NCI-H146 treated with DMSO at 0.1 percent for 48 hours (cell line): ENCODE results near the gene CC2D2B.
"Not testable (repeated sequence)": the region's sequence is repeated elsewhere in the genome, so short reads cannot be mapped to it uniquely, and the experiment has no call there.

Experiments used
- DNase-seq: peaks from one replicate; lab custom pipeline; 2025; ENCODE audit not compliant: unreplicated experiment; lab: John Stamatoyannopoulos, UW

The CC2D2B gene

GRCh38 chr10:96021332-96021731, 113.6 kb downstream of the CC2D2B start:
- no peak for DNase-seq

GRCh38 chr10:96022739-96023138, 115.0 kb downstream of the CC2D2B start:
- no peak for DNase-seq

GRCh38 chr10:96023168-96023567, 115.4 kb downstream of the CC2D2B start:
- DNase-seq, result no peak

GRCh38 chr10:96025566-96025965, 117.8 kb downstream of the CC2D2B start:
- DNase-seq, result no peak

GRCh38 chr10:96034625-96035024, 126.8 kb downstream of the CC2D2B start:
- no peak for DNase-seq

GRCh38 chr10:96038476-96039387, 131.0 kb downstream of the CC2D2B start:
- DNase-seq, result peak; percentile 72

- no peak for DNase-seq
These were observed 133.4 kb downstream of the CC2D2B start for GRCh38 chr10:96041146-96041545.

GRCh38 chr10:96043033-96043892, 135.5 kb downstream of the CC2D2B start, which contains the start of gene CCNJ:
Gene CCNJ, plus strand, starts transcription at chr10:96043583. Its CDS starts 811 bp downstream, at chr10:96044394.
- peak; percentile 59 for DNase-seq

GRCh38 chr10:96043893-96044715, 136.3 kb downstream of the CC2D2B start:
- peak; percentile 35 for DNase-seq

- DNase-seq, result no peak
These were observed 137.0 kb downstream of the CC2D2B start for GRCh38 chr10:96044736-96045135.

- DNase-seq, result no peak
These were observed 138.8 kb downstream of the CC2D2B start for GRCh38 chr10:96046546-96046945.

GRCh38 chr10:96047004-96047649, 139.4 kb downstream of the CC2D2B start:
- DNase-seq, result no peak

- not testable (repeated sequence) for DNase-seq
These were observed 140.2 kb downstream of the CC2D2B start for GRCh38 chr10:96047925-96048324.

GRCh38 chr10:96049340-96049739, 141.6 kb downstream of the CC2D2B start:
- DNase-seq, result no peak

- no peak for DNase-seq
These were observed 146.2 kb downstream of the CC2D2B start for GRCh38 chr10:96053985-96054384.

- DNase-seq, result no peak
These were observed 149.0 kb downstream of the CC2D2B start for GRCh38 chr10:96056787-96057186.

- no peak for DNase-seq
These were observed 153.5 kb downstream of the CC2D2B start for GRCh38 chr10:96061232-96061631.

GRCh38 chr10:96072674-96073073, 164.9 kb downstream of the CC2D2B start:
- DNase-seq, result no peak

- DNase-seq, result no peak
These were observed 165.9 kb downstream of the CC2D2B start for GRCh38 chr10:96073722-96074121.

- no peak for DNase-seq
These were observed 167.0 kb downstream of the CC2D2B start for GRCh38 chr10:96074776-96075175.
